B cell (primary cell): ENCODE data around the gene CD79B. TPM values are rescaled to one million over a fixed set of nuclear protein-coding genes. Genes with fewer than 3 reads are reported as not detected.

Experiments
- ATAC-seq: fragments of 200-7000 bp; cut with Tn5 transposase; one replicate; pipeline ENCODE4 v1.10.0; 2021; ENCODE audit warnings: low read depth, mild to moderate bottlenecking, moderate number of reproducible peaks, moderate library complexity
- CTCF ChIA-PET: fragments of 350-600 bp; sonication (Branson Sonifier 250); formaldehyde crosslinking; loops from one replicate; lab custom pipeline; 2021; ENCODE audit warnings: antibody characterized with exemption, inconsistent platforms; lab: Charles Lee
- POLR2A ChIA-PET: fragments of 350-600 bp; sonication (Branson Sonifier 250); formaldehyde crosslinking; loops from one replicate; lab custom pipeline; 2021; ENCODE audit warnings: antibody characterized with exemption; lab: Charles Lee
- DNase-seq: peaks from one replicate; pipeline ENCODE4 v3.0.0; 2013
- H2AFZ ChIP-seq: 2 replicates; pipeline ENCODE4 v1.6.1; 2012; ENCODE audit warnings: mild to moderate bottlenecking, low read depth, low read length; ENCODE audit not compliant: insufficient read depth, poor library complexity, severe bottlenecking
- H3K27ac ChIP-seq, 2 donors: 1 replicate in 1 of 2; 2 replicates in 1 of 2; pipeline ENCODE4 v1.5.1; 2012 to 2013; ENCODE audit warnings: low read length in 2 of 2, mild to moderate bottlenecking in 2 of 2, moderate library complexity in 1 of 2
- H3K27me3 ChIP-seq, 4 experiments: fragments of 200-600 bp in 1 of 4; sonication (generic) in 1 of 4; replicated peaks in 1 of 4; 1 replicate in 2 of 4; 2 replicates in 2 of 4; pipeline versions ENCODE4 v1.6.1 to v1.7.0; 2013 to 2016; ENCODE audit warnings: low read length in 3 of 4, mild to moderate bottlenecking in 2 of 4, mixed read lengths in 1 of 4, moderate library complexity in 1 of 4; ENCODE audit not compliant: insufficient read depth in 4 of 4, control insufficient read depth in 3 of 4; ENCODE audit errors: control extremely low read depth in 1 of 4
- H3K36me3 ChIP-seq, 2 experiments: replicated peaks in 1 of 2; 1 replicate in 1 of 2; 2 replicates in 1 of 2; pipeline versions ENCODE4 v1.6.1 to v1.7.1; 2013; ENCODE audit warnings: low read length in 1 of 2; ENCODE audit not compliant: insufficient read depth in 2 of 2, control insufficient read depth in 1 of 2; ENCODE audit errors: control extremely low read depth in 1 of 2, extremely low read depth in 1 of 2
- H3K4me1 ChIP-seq, 2 donors: fragments of 200-600 bp in 1 of 2; sonication (generic) in 1 of 2; 1 replicate in 1 of 2; 2 replicates in 1 of 2; pipeline versions ENCODE4 v1.5.1 to v1.6.1; 2013 to 2017; ENCODE audit warnings: low read length in 2 of 2; ENCODE audit not compliant: control insufficient read depth in 2 of 2, insufficient read depth in 2 of 2
- H3K4me2 ChIP-seq: replicated peaks from 2 replicates; pipeline ENCODE3; 2012; ENCODE audit warnings: mild to moderate bottlenecking, low read depth, low read length; ENCODE audit not compliant: poor library complexity, severe bottlenecking
- H3K4me3 ChIP-seq, 5 experiments: fragments of 200-600 bp in 1 of 5; sonication (generic) in 1 of 5; 1 replicate in 3 of 5; 2 replicates in 2 of 5; pipeline versions ENCODE4 v1.5.1 to v1.7.0; 2011 to 2016; ENCODE audit warnings: low read length in 4 of 5, mild to moderate bottlenecking in 4 of 5, low read depth in 2 of 5, control low read depth in 1 of 5, moderate library complexity in 1 of 5; ENCODE audit not compliant: insufficient read depth in 1 of 5; ENCODE audit errors: control extremely low read depth in 1 of 5, extremely low read depth in 1 of 5
- H3K79me2 ChIP-seq: fragments of 200-600 bp; sonication (generic); one replicate; pipeline ENCODE4 v1.6.0; 2016; ENCODE audit warnings: low read length; ENCODE audit not compliant: control insufficient read depth, insufficient read depth
- H3K9ac ChIP-seq: fragments of 200-600 bp; sonication (generic); 2 replicates; pipeline ENCODE4 v1.6.1; 2017; ENCODE audit warnings: mild to moderate bottlenecking, low read length, moderate library complexity
- H3K9me3 ChIP-seq, 3 donors: one replicate each; pipeline versions ENCODE4 v1.6.1 to v1.7.1; 2013; ENCODE audit warnings: low read length in 2 of 3; ENCODE audit not compliant: control insufficient read depth in 2 of 3, insufficient read depth in 1 of 3; ENCODE audit errors: control extremely low read depth in 1 of 3
- H4K20me1 ChIP-seq: 2 replicates; pipeline ENCODE4 v1.6.0; 2012; ENCODE audit warnings: mild to moderate bottlenecking, low read length; ENCODE audit not compliant: insufficient read depth, control insufficient read depth, poor library complexity, severe bottlenecking
- H3K27ac Mint-ChIP-seq: one replicate; pipeline ENCODE4 v1.8.0; 2021; ENCODE audit warnings: mixed read lengths
- H3K27me3 Mint-ChIP-seq: one replicate; pipeline ENCODE4 v1.8.0; 2021; ENCODE audit warnings: mixed read lengths
- H3K4me1 Mint-ChIP-seq: one replicate; pipeline ENCODE4 v1.8.0; 2021; ENCODE audit warnings: mixed read lengths
- H3K4me3 Mint-ChIP-seq: one replicate; pipeline ENCODE4 v1.8.0; 2021; ENCODE audit warnings: mixed read lengths
- H3K9me3 Mint-ChIP-seq: one replicate; pipeline ENCODE4 v1.8.0; 2022; ENCODE audit warnings: mixed read lengths; ENCODE audit not compliant: insufficient read depth
- CTCF ChIP-seq: fragments of 200-600 bp; IDR thresholded peaks from one replicate; pipeline ENCODE4 v1.8.0; 2022; ENCODE audit warnings: antibody characterized with exemption, mild to moderate bottlenecking
- EZH2 ChIP-seq: IDR thresholded peaks from 2 replicates; pipeline ENCODE4 v1.6.1; 2012; ENCODE audit warnings: borderline replicate concordance, low read depth, mild to moderate bottlenecking, moderate library complexity, low read length; ENCODE audit not compliant: insufficient read depth, poor library complexity, severe bottlenecking
- WGBS: methylation state at CpG from one replicate; pipeline ENCODE4 v1.1.5; 2013; ENCODE audit warnings: missing lambda C conversion rate; ENCODE audit not compliant: insufficient coverage; 5-methylcytosine and 5-hydroxymethylcytosine counted together
- intact Hi-C: fragments of 100-400 bp; cut with micrococcal nuclease; formaldehyde crosslinking; loops from one replicate; pipeline ENCODE4 v1.10.0; 2022
- polyA plus RNA-seq: library from polyadenylated mRNA; depleted of rRNA; stranded (reverse); fragments of >200 nt; gene quantifications from 2 replicates; pipeline ENCODE4 v1.2.3, GENCODE V29; 2012
- total RNA-seq, 2 donors: library from RNA; stranded (reverse); fragments of 120-200 nt in 1 of 2; gene quantifications; 1 replicate in 1 of 2; 2 replicates in 1 of 2; pipeline versions ENCODE4 v1.2.3 to v1.2.4, GENCODE V29; 2013 to 2022

The CD79B gene
- total and polyA plus RNA-seq, 2 donors (not counting 1 experiment from before 2014, with no cell fraction given), result 891 to 1,100 TPM

GRCh38 chr17:63978272-63979200 is 46.4 kb upstream of the CD79B start:
- no peak for ATAC-seq
- TF ChIP-seq EZH2 (no peak), CTCF (no peak)
- intact Hi-C loops, result no loop called here
- Histone ChIP-seq H3K79me2 (no peaks in the 10 kb centered on the region), H4K20me1 (no peaks in the 10 kb centered on the region), H3K27me3 (peaks cover 0 to 10% (median 4%) of the 10 kb centered on the region in 4 experiments), H3K9ac (no peak overlapping the region), H3K4me3 (no peak overlapping the region), H2AFZ (no peak overlapping the region), H3K27ac (no peak overlapping the region), H3K4me1 (peaks cover 0 to 7% of the 10 kb centered on the region in 2 donors), H3K4me2 (no peak overlapping the region), H3K36me3 (no peaks in the 10 kb centered on the region), H3K9me3 (peaks cover 0 to 18% (median 5%) of the 10 kb centered on the region in 3 donors)
- Mint-ChIP-seq H3K9me3 (peaks cover 7% of the 10 kb centered on the region), H3K27me3 (peaks cover 8% of the 10 kb centered on the region), H3K4me1 (no peaks in the 10 kb centered on the region), H3K4me3 (no peak overlapping the region), H3K27ac (no peak overlapping the region)
- no peak for DNase-seq
- POLR2A ChIA-PET, result no interaction called here
- WGBS, result 91% methylated on average over 8 of the region's 13 CpGs
- CTCF ChIA-PET, result interaction anchor here (0.7 to 3.9 kb wide), 4 partner anchors 12 to 155 kb away, joined by 3 to 15 read pairs (median 5); partner anchors contain the start of genes CD79B and GH1

DNA sequence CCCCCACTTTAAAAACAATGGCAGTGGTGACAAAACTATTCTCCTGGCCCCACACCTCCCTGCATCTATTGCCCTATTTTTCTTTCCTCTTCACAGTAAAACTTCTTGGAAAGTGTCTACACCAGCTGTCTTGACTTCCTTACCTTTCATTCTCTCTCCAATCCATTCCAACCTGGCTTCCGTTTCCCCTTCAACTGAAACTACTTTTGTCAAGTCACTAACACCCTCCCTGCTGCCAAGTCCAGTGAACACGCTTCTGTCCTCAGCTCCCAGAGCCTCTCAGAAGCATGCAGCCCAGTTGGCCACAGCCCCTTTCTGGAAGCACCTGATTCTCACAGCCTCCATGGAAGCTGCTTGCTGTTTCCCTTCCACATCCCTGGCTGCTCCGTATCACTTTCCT is 44.6 kb upstream of the CD79B start:
- H2AFZ ChIP-seq, result no peak overlapping the region
- no peak for ATAC-seq
- peaks cover 0 to 10% (median 4%) of the 10 kb centered on the region in 4 experiments for H3K27me3 ChIP-seq
- Mint-ChIP-seq H3K4me1 (no peaks in the 10 kb centered on the region), H3K27ac (no peak overlapping the region), H3K4me3 (no peak overlapping the region), H3K9me3 (no peaks in the 10 kb centered on the region), H3K27me3 (peaks cover 13% of the 10 kb centered on the region)
- H4K20me1 ChIP-seq, result no peaks in the 10 kb centered on the region
- H3K27ac ChIP-seq, result no peak overlapping the region
- CTCF ChIA-PET, result interaction anchor here (1.1 to 2.9 kb wide), 3 partner anchors 14 to 52 kb away, joined by 3 to 9 read pairs (median 7); no protein-coding TSS in a partner anchor
- intact Hi-C loops, result no loop called here
- no peak overlapping the region for H3K9ac ChIP-seq
- no peaks in the 10 kb centered on the region for H3K79me2 ChIP-seq
- H3K4me3 ChIP-seq, result no peak overlapping the region
- peaks cover 0 to 3% (median 1%) of the 10 kb centered on the region in 3 donors for H3K9me3 ChIP-seq
- no peak overlapping the region for H3K4me2 ChIP-seq
- TF ChIP-seq EZH2 (no peak), CTCF (no peak)
- no peaks in the 10 kb centered on the region for H3K4me1 ChIP-seq
- WGBS, result 41% methylated on average over 3 of the region's 3 CpGs
- no peak for DNase-seq
- no peaks in the 10 kb centered on the region for H3K36me3 ChIP-seq
- POLR2A ChIA-PET, result no interaction called here
